ENCODE results near the gene C11orf21. TPM values are rescaled to one million over a fixed set of nuclear protein-coding genes. Genes with fewer than 3 reads are reported as not detected.

Gene C11orf21
- total and polyA plus RNA-seq, 2 of the 8 experiments (the other 6 are each of a cell fraction or from before 2014, with no cell fraction given), result not detected

DNA sequence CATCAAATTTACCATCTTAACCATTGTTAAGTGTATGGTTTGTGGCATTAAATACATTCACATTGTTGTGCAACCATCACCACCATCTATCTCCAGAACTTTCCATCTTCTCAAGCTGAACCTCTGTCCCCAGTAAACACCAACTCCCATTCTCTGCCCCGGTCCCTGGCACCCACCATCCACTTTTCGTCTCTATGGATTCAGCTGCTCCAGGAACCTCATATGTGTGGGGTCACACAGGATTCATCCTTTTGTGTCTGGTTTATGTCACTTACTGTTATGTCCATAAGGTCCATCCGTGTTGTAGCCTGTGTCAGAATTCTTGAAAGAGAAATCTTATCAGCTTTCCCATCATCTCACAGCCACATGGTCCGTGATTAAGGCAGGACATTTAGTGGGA, 16.4 kb upstream of the C11orf21 start:
- no peaks in the 10 kb centered on the region for H3K4me1 ChIP-seq (replicated peaks in 1 of 4; ENCODE audit: control insufficient read depth in 3 of 4, insufficient read depth in 4 of 4, low read length in 3 of 4)
- no peak overlapping the region for H2BK20ac ChIP-seq (ENCODE audit: low read length)
- no peak overlapping the region for H3K4ac ChIP-seq (replicated peaks; ENCODE audit: insufficient read length, low read depth, low read length)
- H2BK12ac ChIP-seq (ENCODE audit: low read depth, low read length), result no peak overlapping the region
- no peak overlapping the region for H3K23ac ChIP-seq (ENCODE audit: insufficient read length)
- no peak overlapping the region for H4K5ac ChIP-seq (ENCODE audit: insufficient read length, low read depth, low read length)
- no peak overlapping the region for H3K9ac ChIP-seq (replicated peaks in 1 of 4; ENCODE audit: extremely low read depth in 1 of 4, low read depth in 3 of 4, low read length in 3 of 4)
- H3K36me3 ChIP-seq (ENCODE audit: control insufficient read depth in 2 of 4, insufficient read depth in 4 of 4, low read length in 3 of 4), result no peaks in the 10 kb centered on the region
- POLR2A ChIA-PET (ENCODE audit: partially characterized antibody), result interaction anchor here (0.6 to 1.1 kb wide), 2 partner anchors 60 to 175 kb away, joined by 3 read pairs; no protein-coding TSS in a partner anchor
- no peak for DNase-seq (ENCODE audit: low read depth in 1 of 2, low spot score in 2 of 2)
- H3K79me1 ChIP-seq (ENCODE audit: low read depth, low read length), result no peaks in the 10 kb centered on the region
- no peak overlapping the region for H2BK120ac ChIP-seq (replicated peaks; ENCODE audit: low read depth, low read length)
- H3K14ac ChIP-seq (ENCODE audit: insufficient read length), result no peak overlapping the region
- no peak overlapping the region for H3K18ac ChIP-seq (ENCODE audit: extremely low read depth, low read length)
- no peak for TF ChIP-seq KDM5A (IDR thresholded peaks at IDR 0.05; ENCODE audit: low read length)
- TF ChIP-seq GTF2F1 (IDR thresholded peaks at IDR 0.05; ENCODE audit: borderline replicate concordance, low read depth, low read length), result no peak
- TF ChIP-seq POU5F1 (IDR thresholded peaks at IDR 0.05; ENCODE audit: low read depth, low read length), result no peak
- TF ChIP-seq JUND (IDR thresholded peaks at IDR 0.05; ENCODE audit: low read length), result no peak
- TF ChIP-seq, protein P1, sequence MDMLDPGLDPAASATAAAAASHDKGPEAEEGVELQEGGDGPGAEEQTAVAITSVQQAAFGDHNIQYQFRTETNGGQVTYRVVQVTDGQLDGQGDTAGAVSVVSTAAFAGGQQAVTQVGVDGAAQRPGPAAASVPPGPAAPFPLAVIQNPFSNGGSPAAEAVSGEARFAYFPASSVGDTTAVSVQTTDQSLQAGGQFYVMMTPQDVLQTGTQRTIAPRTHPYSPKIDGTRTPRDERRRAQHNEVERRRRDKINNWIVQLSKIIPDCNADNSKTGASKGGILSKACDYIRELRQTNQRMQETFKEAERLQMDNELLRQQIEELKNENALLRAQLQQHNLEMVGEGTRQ (IDR thresholded peaks at IDR 0.05; ENCODE audit: low read length), result no peak
- no peak for TF ChIP-seq SP4 (IDR thresholded peaks at IDR 0.05; ENCODE audit: low read length)
- TF ChIP-seq TEAD4 (IDR thresholded peaks at IDR 0.05; ENCODE audit: low read depth, low read length), result no peak
- no peak for TF ChIP-seq RXRA (IDR thresholded peaks at IDR 0.05; ENCODE audit: insufficient read depth, low read depth, low read length)
- TF ChIP-seq CHD2 (IDR thresholded peaks at IDR 0.05; ENCODE audit: low read length), result no peak
- 85% methylated on average over 4 of the region's 4 CpGs; no CpG with 5 or more reads in 1 of the 2 experiments for WGBS, 2 experiments (ENCODE audit: extremely low coverage in 1 of 2, insufficient coverage in 1 of 2, insufficient read length in 1 of 2, insufficient replicate concordance in 2 of 2, low coverage in 1 of 2, low lambda C conversion rate in 2 of 2, missing lambda C conversion rate in 1 of 2)
- FAIRE-seq, result no peak
- no peak overlapping the region for H2AK5ac ChIP-seq (ENCODE audit: low read depth, low read length)
- H4K20me1 ChIP-seq (replicated peaks in 1 of 2; ENCODE audit: control insufficient read depth in 1 of 2, insufficient read depth in 2 of 2, low read length in 2 of 2), result no peaks in the 10 kb centered on the region
- no peaks in the 10 kb centered on the region for H3K23me2 ChIP-seq (ENCODE audit: low read depth, low read length)
- H3K27ac ChIP-seq (ENCODE audit: low read depth, low read length), result no peak overlapping the region
- no peak overlapping the region for H4K8ac ChIP-seq (ENCODE audit: extremely low read depth, insufficient read depth, low read length)
- no peak overlapping the region for H3K56ac ChIP-seq (replicated peaks; ENCODE audit: insufficient read length, low read depth, low read length)
- H3K4me3 ChIP-seq (ENCODE audit: extremely low read depth in 1 of 4, insufficient read depth in 2 of 4, low read depth in 3 of 4, low read length in 4 of 4), result no peak overlapping the region
- CTCF ChIA-PET (ENCODE audit: partially characterized antibody), result interaction anchor here (1.0 to 3.8 kb wide), 7 partner anchors 8 to 125 kb away, joined by 3 to 34 read pairs (median 8); no protein-coding TSS in a partner anchor
- H2AFZ ChIP-seq (ENCODE audit: low read length), result no peak overlapping the region
- H2BK15ac ChIP-seq (ENCODE audit: low read length), result no peak overlapping the region
- no peaks in the 10 kb centered on the region; a peak in 1 of 4 replicates for H3K9me3 ChIP-seq (ENCODE audit: insufficient read depth in 2 of 2, low read depth in 1 of 2, low read length in 1 of 2)
- no peaks in the 10 kb centered on the region for H3K79me2 ChIP-seq (ENCODE audit: control insufficient read depth in 1 of 2, insufficient read depth in 2 of 2, low read length in 2 of 2)
- no peak overlapping the region for H4K91ac ChIP-seq (replicated peaks; ENCODE audit: insufficient read length, low read length)
- H3K4me2 ChIP-seq (ENCODE audit: insufficient read depth in 1 of 2, low read depth in 2 of 2, low read length in 2 of 2), result no peak overlapping the region
- no peak overlapping the region for H2BK5ac ChIP-seq (ENCODE audit: low read depth, low read length)
- H3K27me3 ChIP-seq (replicated peaks in 1 of 4; ENCODE audit: control insufficient read depth in 3 of 4, extremely low read depth in 1 of 4, insufficient read depth in 3 of 4, low read length in 3 of 4), result peaks cover 0 to 2% (median 0%) of the 10 kb centered on the region in 4 experiments; a peak in 1 of 7 replicates

All from H1 (cell line).